Anterior cingulate cortex (tissue), 58 donors: ENCODE results near the gene NKX1-1.
A peak's percentile ranks its signal among the peaks of the same experiment; 100 is the strongest.

Experiments
- DNase-seq, 58 donors: peaks; one replicate each; lab custom pipeline; 2025; lab: John Stamatoyannopoulos, UW

NKX1-1 gene

GRCh38 chr4:1364217-1364616 lies 42.0 kb downstream of the NKX1-1 start:
- no peak for DNase-seq

GRCh38 chr4:1363513-1363912 lies 42.7 kb downstream of the NKX1-1 start:
- DNase-seq: no peak

- no peak for DNase-seq
Measured at GRCh38 chr4:1362521-1362920, 43.7 kb downstream of the NKX1-1 start.

- no peak for DNase-seq
Measured at GRCh38 chr4:1362046-1362445, 44.2 kb downstream of the NKX1-1 start.

- no peak for DNase-seq
Measured at GRCh38 chr4:1361431-1361830, 44.8 kb downstream of the NKX1-1 start.

GRCh38 chr4:1360423-1361283 lies 45.6 kb downstream of the NKX1-1 start:
- DNase-seq: no peak

- no peak for DNase-seq
Measured at GRCh38 chr4:1359976-1360375, 46.3 kb downstream of the NKX1-1 start.

- DNase-seq: no peak
Measured at GRCh38 chr4:1359144-1359501, 47.1 kb downstream of the NKX1-1 start.

GRCh38 chr4:1358421-1359143 lies 47.7 kb downstream of the NKX1-1 start:
- DNase-seq: no peak

- DNase-seq: peak in 47 of 58 donors; percentile 4 to 74 (median 46)
Measured at GRCh38 chr4:1357356-1358248, 48.6 kb downstream of the NKX1-1 start.

- DNase-seq: peak in 38 of 58 donors; percentile 5 to 71 (median 28)
Measured at GRCh38 chr4:1356181-1356998, 49.9 kb downstream of the NKX1-1 start.

GRCh38 chr4:1355378-1355777 lies 50.9 kb downstream of the NKX1-1 start:
- DNase-seq: no peak

- DNase-seq: no peak
Measured at GRCh38 chr4:1354983-1355275, 51.3 kb downstream of the NKX1-1 start.

- DNase-seq: peak in 4 of 58 donors; percentile 15 to 50 (median 20)
Measured at GRCh38 chr4:1354136-1354982, 51.9 kb downstream of the NKX1-1 start.

GRCh38 chr4:1353186-1354055 lies 52.8 kb downstream of the NKX1-1 start:
- no peak for DNase-seq
